ENCODE results near the gene MYRF. TPM values are rescaled to one million over a fixed set of nuclear protein-coding genes. Genes with fewer than 3 reads are reported as not detected.

The MYRF gene
- polyA plus RNA-seq, 1 experiment: 2.7 TPM

- POLR2A ChIA-PET: no interaction called here
Measured at GRCh38 chr11:61762223-61762615, 9.8 kb downstream of the MYRF start.

GRCh38 chr11:61762798-61763197 lies 10.4 kb downstream of the MYRF start:
- Histone ChIP-seq H3K9me3 (ENCODE audit: control insufficient read depth, insufficient read depth, low read length) (no peaks in the 10 kb centered on the region; the same call in 1 of the 2 replicates), H3K27me3 (ENCODE audit: control insufficient read depth, insufficient read depth, low read length) (no peaks in the 10 kb centered on the region), H3K4me3 (ENCODE audit: low read depth, low read length) (no peak overlapping the region), H3K27ac (ENCODE audit: low read depth, low read length) (no peak overlapping the region)
- no peak for TF ChIP-seq CTCF (IDR thresholded peaks at IDR 0.05; ENCODE audit: low read depth, low read length)
- ChIA-PET CTCF (no interaction called here), POLR2A (no interaction called here)
- DNase-seq (ENCODE audit: low read depth, low spot score): no peak

More at GRCh38 chr11:61762223-61762615, 9.8 kb downstream of the MYRF start:
- DNase-seq (ENCODE audit: low read depth, low spot score): no peak
- no peak for TF ChIP-seq CTCF (IDR thresholded peaks at IDR 0.05; ENCODE audit: low read depth, low read length)
- Histone ChIP-seq H3K9me3 (ENCODE audit: control insufficient read depth, insufficient read depth, low read length) (no peaks in the 10 kb centered on the region; the same call in 1 of the 2 replicates), H3K27ac (ENCODE audit: low read depth, low read length) (no peak overlapping the region), H3K27me3 (ENCODE audit: control insufficient read depth, insufficient read depth, low read length) (no peaks in the 10 kb centered on the region), H3K4me3 (ENCODE audit: low read depth, low read length) (no peak overlapping the region)
- CTCF ChIA-PET: no interaction called here

- Histone ChIP-seq H3K27me3 (ENCODE audit: control insufficient read depth, insufficient read depth, low read length) (no peaks in the 10 kb centered on the region), H3K9me3 (ENCODE audit: control insufficient read depth, insufficient read depth, low read length) (no peaks in the 10 kb centered on the region; the same call in 1 of the 2 replicates), H3K4me3 (ENCODE audit: low read depth, low read length) (no peak overlapping the region), H3K27ac (ENCODE audit: low read depth, low read length) (no peak overlapping the region)
- ChIA-PET POLR2A (no interaction called here), CTCF (interaction anchor here (1.0 to 1.5 kb wide), 3 partner anchors 11 to 31 kb away, joined by 3 to 5 read pairs (median 4); no protein-coding TSS in a partner anchor)
- DNase-seq (ENCODE audit: low read depth, low spot score): no peak
- TF ChIP-seq CTCF (IDR thresholded peaks at IDR 0.05; ENCODE audit: low read depth, low read length): no peak
Measured at GRCh38 chr11:61763930-61764605, 11.6 kb downstream of the MYRF start.

- DNase-seq (ENCODE audit: low read depth, low spot score): no peak
- CTCF ChIA-PET: interaction anchor here (1.0 to 1.5 kb wide), 4 partner anchors 11 to 31 kb away, joined by 3 to 5 read pairs (median 4); no protein-coding TSS in a partner anchor
- no peaks in the 10 kb centered on the region for H3K27me3 ChIP-seq (ENCODE audit: control insufficient read depth, insufficient read depth, low read length)
- POLR2A ChIA-PET: no interaction called here
- H3K9me3 ChIP-seq (ENCODE audit: control insufficient read depth, insufficient read depth, low read length): no peaks in the 10 kb centered on the region; the same call in 1 of the 2 replicates
- TF ChIP-seq CTCF (IDR thresholded peaks at IDR 0.05; ENCODE audit: low read depth, low read length): no peak
- H3K4me3 ChIP-seq (ENCODE audit: low read depth, low read length): no peak overlapping the region
- no peak overlapping the region for H3K27ac ChIP-seq (ENCODE audit: low read depth, low read length)
Measured at GRCh38 chr11:61764606-61765260, 12.3 kb downstream of the MYRF start.

All from AG04450 (cell line).